ENCODE results near the gene RWDD3. TPM values are rescaled to one million over a fixed set of nuclear protein-coding genes. Genes with fewer than 3 reads are reported as not detected.

The RWDD3 gene
- total RNA-seq, 1 experiment from 2014 or later, result 10.3 TPM

DNA sequence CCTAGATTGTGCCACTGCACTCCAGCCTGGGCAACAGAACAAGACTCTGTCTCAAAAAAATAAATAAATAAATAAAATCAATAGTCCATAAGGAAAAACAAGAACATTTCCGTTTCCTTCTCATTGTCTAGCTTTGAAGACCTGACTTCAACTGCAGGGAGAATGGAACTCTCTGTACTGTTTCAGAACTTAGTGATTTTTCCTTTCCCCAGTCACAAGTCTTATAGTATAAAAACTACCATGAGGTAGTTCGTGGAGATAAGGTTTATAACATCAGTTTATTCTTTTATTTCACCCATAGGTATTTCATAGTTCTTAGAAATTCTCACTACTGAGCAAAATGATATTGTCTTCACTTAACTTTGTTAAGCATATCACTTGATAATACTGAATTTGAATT, 11.4 kb upstream of the RWDD3 start:
- BruUV-seq (replicated peaks), result no TSS peak
- H3K4me1 Mint-ChIP-seq (ENCODE audit: insufficient read depth, unreplicated experiment), result no peaks in the 10 kb centered on the region
- no peaks in the 10 kb centered on the region for H3K27me3 Mint-ChIP-seq (ENCODE audit: insufficient read depth, unreplicated experiment)
- no peak overlapping the region for H3K4me3 Mint-ChIP-seq (ENCODE audit: unreplicated experiment)
- ChIA-PET POLR2A (interaction anchor here (0.6 to 1.3 kb wide), 2 partner anchors 11 to 122 kb away, joined by 4 to 7 read pairs; partner anchors contain the start of gene RWDD3), CTCF (interaction anchor here (0.5 to 2.3 kb wide), 5 partner anchors 9 to 150 kb away, joined by 3 to 15 read pairs (median 4); partner anchors contain the start of genes ALG14 and RWDD3)
- intact Hi-C loops (cut with micrococcal nuclease), result no loop called here
- TF ChIP-seq, protein P1, sequence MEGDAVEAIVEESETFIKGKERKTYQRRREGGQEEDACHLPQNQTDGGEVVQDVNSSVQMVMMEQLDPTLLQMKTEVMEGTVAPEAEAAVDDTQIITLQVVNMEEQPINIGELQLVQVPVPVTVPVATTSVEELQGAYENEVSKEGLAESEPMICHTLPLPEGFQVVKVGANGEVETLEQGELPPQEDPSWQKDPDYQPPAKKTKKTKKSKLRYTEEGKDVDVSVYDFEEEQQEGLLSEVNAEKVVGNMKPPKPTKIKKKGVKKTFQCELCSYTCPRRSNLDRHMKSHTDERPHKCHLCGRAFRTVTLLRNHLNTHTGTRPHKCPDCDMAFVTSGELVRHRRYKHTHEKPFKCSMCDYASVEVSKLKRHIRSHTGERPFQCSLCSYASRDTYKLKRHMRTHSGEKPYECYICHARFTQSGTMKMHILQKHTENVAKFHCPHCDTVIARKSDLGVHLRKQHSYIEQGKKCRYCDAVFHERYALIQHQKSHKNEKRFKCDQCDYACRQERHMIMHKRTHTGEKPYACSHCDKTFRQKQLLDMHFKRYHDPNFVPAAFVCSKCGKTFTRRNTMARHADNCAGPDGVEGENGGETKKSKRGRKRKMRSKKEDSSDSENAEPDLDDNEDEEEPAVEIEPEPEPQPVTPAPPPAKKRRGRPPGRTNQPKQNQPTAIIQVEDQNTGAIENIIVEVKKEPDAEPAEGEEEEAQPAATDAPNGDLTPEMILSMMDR (IDR thresholded peaks at IDR 0.05; ENCODE audit: unreplicated experiment), result no peak
- H3K27ac Mint-ChIP-seq (ENCODE audit: low read depth, unreplicated experiment), result no peak overlapping the region
- H3K36me3 Mint-ChIP-seq (ENCODE audit: insufficient read depth, unreplicated experiment), result no peaks in the 10 kb centered on the region
- no peak for DNase-seq (ENCODE audit: unreplicated experiment)
- H3K9me3 Mint-ChIP-seq (ENCODE audit: unreplicated experiment), result no peaks in the 10 kb centered on the region

DNA sequence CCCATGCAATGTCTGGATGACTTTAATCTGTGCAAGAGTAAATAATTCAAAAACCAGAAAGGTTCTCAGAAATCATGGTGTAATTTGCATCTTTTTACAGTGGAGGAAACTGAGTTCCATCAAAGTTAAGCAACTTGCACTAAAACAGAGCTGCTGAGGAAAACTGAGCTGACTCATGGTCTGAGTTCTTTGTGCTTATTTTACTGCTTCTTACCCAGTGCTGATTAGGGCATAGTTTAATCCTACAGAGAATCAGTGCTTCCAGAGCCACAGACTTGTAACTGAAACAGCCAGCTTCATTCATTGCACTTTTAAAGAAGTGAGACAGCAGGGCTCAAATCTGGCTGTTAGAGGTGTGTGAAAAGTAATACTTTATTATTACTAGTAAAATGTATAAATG, 10.9 kb upstream of the RWDD3 start:
- no peak overlapping the region for H3K27ac Mint-ChIP-seq (ENCODE audit: low read depth, unreplicated experiment)
- TF ChIP-seq, protein P1 (IDR thresholded peaks at IDR 0.05; ENCODE audit: unreplicated experiment), result no peak
- H3K4me1 Mint-ChIP-seq (ENCODE audit: insufficient read depth, unreplicated experiment), result no peaks in the 10 kb centered on the region
- H3K4me3 Mint-ChIP-seq (ENCODE audit: unreplicated experiment), result no peak overlapping the region
- ChIA-PET CTCF (interaction anchor here (0.6 to 2.3 kb wide), 6 partner anchors 9 to 153 kb away, joined by 3 to 15 read pairs (median 4); partner anchors contain the start of gene RWDD3), POLR2A (interaction anchor here (0.6 to 1.3 kb wide), 4 partner anchors 10 to 1379 kb away, joined by 3 to 7 read pairs (median 4); partner anchors contain the start of gene RWDD3)
- no peaks in the 10 kb centered on the region for H3K9me3 Mint-ChIP-seq (ENCODE audit: unreplicated experiment)
- no peaks in the 10 kb centered on the region for H3K36me3 Mint-ChIP-seq (ENCODE audit: insufficient read depth, unreplicated experiment)
- no peaks in the 10 kb centered on the region for H3K27me3 Mint-ChIP-seq (ENCODE audit: insufficient read depth, unreplicated experiment)
- DNase-seq (ENCODE audit: unreplicated experiment), result peak; percentile 6
- intact Hi-C loops (cut with micrococcal nuclease), result no loop called here
- no TSS peak for BruUV-seq (replicated peaks)

DNA sequence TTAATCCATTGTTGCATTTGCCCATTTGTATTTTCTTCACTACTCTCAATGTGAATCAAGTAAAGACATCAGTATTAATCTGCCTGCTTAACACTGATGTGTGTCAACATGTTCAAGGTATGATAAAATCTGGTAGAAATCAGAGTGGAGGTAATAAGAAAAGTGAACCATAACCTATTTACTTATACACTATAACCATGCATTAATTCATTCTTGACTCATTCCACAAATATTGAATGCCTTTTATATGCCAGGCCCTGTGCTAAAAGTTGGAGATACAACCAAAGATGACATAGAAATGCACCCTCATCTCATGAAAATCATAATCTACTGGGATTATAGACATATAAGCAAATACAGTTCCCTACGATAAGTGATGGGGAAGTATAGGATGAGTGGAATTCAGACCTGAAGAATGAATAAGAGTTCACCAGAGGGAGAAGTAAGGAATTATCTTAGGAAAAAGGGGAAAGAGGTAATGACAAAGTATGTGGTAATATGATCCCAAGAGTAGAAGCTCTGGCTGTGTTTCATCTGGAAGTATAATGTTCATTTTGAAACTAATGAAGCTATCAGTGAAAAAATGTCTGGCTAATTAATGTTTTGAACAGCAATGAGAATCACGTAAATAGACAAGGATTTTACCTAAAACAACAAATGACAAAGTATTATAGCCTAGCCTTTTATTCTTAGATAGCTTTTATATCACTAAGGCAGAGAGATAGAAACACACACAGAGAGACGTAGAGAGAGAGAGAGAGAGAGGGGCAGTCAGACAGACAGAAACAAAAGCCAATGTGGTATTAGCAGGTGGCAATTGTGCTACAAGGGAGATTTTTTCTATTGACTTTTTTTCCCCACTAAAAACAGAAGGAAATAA, 7.0 kb upstream of the RWDD3 start:
- Mint-ChIP-seq H3K27ac (ENCODE audit: low read depth, unreplicated experiment) (no peak overlapping the region), H3K4me1 (ENCODE audit: insufficient read depth, unreplicated experiment) (no peaks in the 10 kb centered on the region), H3K4me3 (ENCODE audit: unreplicated experiment) (no peak overlapping the region), H3K9me3 (ENCODE audit: unreplicated experiment) (no peaks in the 10 kb centered on the region), H3K36me3 (ENCODE audit: insufficient read depth, unreplicated experiment) (no peaks in the 10 kb centered on the region), H3K27me3 (ENCODE audit: insufficient read depth, unreplicated experiment) (no peaks in the 10 kb centered on the region)
- TF ChIP-seq, protein P1 (IDR thresholded peaks at IDR 0.05; ENCODE audit: unreplicated experiment), result no peak
- ChIA-PET CTCF (interaction anchor here (0.7 to 0.9 kb wide), 3 partner anchors 18 to 1054 kb away, joined by 3 to 4 read pairs (median 3); no protein-coding TSS in a partner anchor), POLR2A (interaction anchor here (0.7 kb wide), 1 partner anchor 60 kb away, joined by 5 read pairs; no protein-coding TSS in a partner anchor)
- DNase-seq (ENCODE audit: unreplicated experiment), result no peak
- no TSS peak for BruUV-seq (replicated peaks)
- intact Hi-C loops (cut with micrococcal nuclease), result no loop called here

DNA sequence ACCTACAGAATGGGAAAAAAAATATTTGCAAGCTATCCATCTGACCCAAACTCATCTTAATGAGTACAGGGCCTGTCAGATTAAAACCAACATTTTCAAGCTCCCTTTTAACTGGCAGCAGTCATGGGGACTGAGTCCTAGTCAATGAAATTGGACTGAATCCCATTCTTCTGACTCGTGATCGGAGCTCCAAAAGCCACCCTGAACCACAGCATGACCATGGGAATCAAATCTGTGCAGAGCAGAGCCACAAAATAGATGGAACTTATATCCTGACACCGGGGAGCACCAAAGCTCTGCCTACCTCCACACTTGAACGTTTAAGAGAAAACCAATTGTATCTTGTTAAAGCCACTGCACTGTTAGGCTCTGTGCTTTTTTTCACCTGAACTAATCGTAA, 5.0 kb upstream of the RWDD3 start:
- no TSS peak for BruUV-seq (replicated peaks)
- H3K9me3 Mint-ChIP-seq (ENCODE audit: unreplicated experiment), result no peaks in the 10 kb centered on the region
- TF ChIP-seq, protein P1 (IDR thresholded peaks at IDR 0.05; ENCODE audit: unreplicated experiment), result no peak
- CTCF ChIA-PET, result interaction anchor here (0.5 kb wide), 1 partner anchor 58 kb away, joined by 3 read pairs; no protein-coding TSS in a partner anchor
- no peak overlapping the region for H3K27ac Mint-ChIP-seq (ENCODE audit: low read depth, unreplicated experiment)
- H3K4me1 Mint-ChIP-seq (ENCODE audit: insufficient read depth, unreplicated experiment), result no peaks in the 10 kb centered on the region
- POLR2A ChIA-PET, result interaction anchor here (0.6 kb wide), 1 partner anchor 686 kb away, joined by 3 read pairs; no protein-coding TSS in a partner anchor
- DNase-seq (ENCODE audit: unreplicated experiment), result no peak
- intact Hi-C loops (cut with micrococcal nuclease), result no loop called here
- H3K27me3 Mint-ChIP-seq (ENCODE audit: insufficient read depth, unreplicated experiment), result no peaks in the 10 kb centered on the region
- no peak overlapping the region for H3K4me3 Mint-ChIP-seq (ENCODE audit: unreplicated experiment)
- H3K36me3 Mint-ChIP-seq (ENCODE audit: insufficient read depth, unreplicated experiment), result peaks cover 6% of the 10 kb centered on the region
